Endothelial cell of umbilical vein (primary cell): Measurements from ENCODE around the gene INHBC. TPM values are rescaled to one million over a fixed set of nuclear protein-coding genes. Genes with fewer than 3 reads are reported as not detected.

Experiments used
- BruUV-seq: library from RNA; stranded (reverse); fragments of 400-500 nt; replicated peaks from 2 replicates; lab custom pipeline; 2021; lab: Mats Ljungman, UMichigan
- CTCF ChIA-PET: fragments of 300-600, 350-600 bp; sonication (Branson Sonifier 250); formaldehyde crosslinking; loops from one replicate; lab custom pipeline; 2021; ENCODE audit warnings: antibody characterized with exemption, inconsistent platforms; lab: Charles Lee
- POLR2A ChIA-PET: fragments of 300-600, 350-600 bp; sonication (Branson Sonifier 250); formaldehyde crosslinking; loops from one replicate; lab custom pipeline; 2021; ENCODE audit warnings: antibody characterized with exemption, inconsistent platforms; lab: Charles Lee
- DNase-seq: peaks from one replicate; pipeline ENCODE4 v3.0.0-alpha.2; 2011; ENCODE audit warnings: low read depth, low spot score
- FAIRE-seq: peaks from 2 replicates; lab custom pipeline; 2011; peaks lifted over from hg19 to GRCh38; lab: Jason Lieb, UNC
- H2AFZ ChIP-seq: 2 replicates; pipeline ENCODE4 v1.6.0; 2012; ENCODE audit warnings: low read depth, low read length, control low read depth, inconsistent platforms
- H3K27ac ChIP-seq: 2 replicates; pipeline ENCODE4 v1.5.1; 2011; ENCODE audit warnings: low read depth, mild to moderate bottlenecking, control low read depth, low read length, moderate library complexity; ENCODE audit not compliant: insufficient read depth
- H3K27me3 ChIP-seq, 2 experiments: 2 replicates each; pipeline versions ENCODE4 v1.6.0 to v1.6.1; 2011; ENCODE audit warnings: low read length in 2 of 2, mixed read lengths in 1 of 2; ENCODE audit not compliant: control insufficient read depth in 2 of 2, insufficient read depth in 2 of 2
- H3K36me3 ChIP-seq, 2 experiments: 2 replicates in 1 of 2; 3 replicates in 1 of 2; pipeline ENCODE4 v1.5.1; 2011; ENCODE audit warnings: low read length in 2 of 2, mild to moderate bottlenecking in 1 of 2, moderate library complexity in 1 of 2; ENCODE audit not compliant: control insufficient read depth in 2 of 2, insufficient read depth in 2 of 2; ENCODE audit errors: extremely low read depth in 1 of 2
- H3K4me1 ChIP-seq: 3 replicates; pipeline ENCODE4 v1.5.1; 2011; ENCODE audit warnings: mild to moderate bottlenecking, low read length; ENCODE audit not compliant: control insufficient read depth, insufficient read depth; ENCODE audit errors: extremely low read depth
- H3K4me2 ChIP-seq: 2 replicates; pipeline ENCODE4 v1.6.1; 2011; ENCODE audit warnings: low read length, control low read depth, mixed read lengths; ENCODE audit not compliant: insufficient read depth
- H3K4me3 ChIP-seq, 3 experiments: fragments of 200-600 bp in 1 of 3; sonication (generic), shearing (Covaris generic) in 1 of 3; replicated peaks in 1 of 3; 2 replicates each; pipeline ENCODE4 v1.5.1; 2011 to 2016; ENCODE audit warnings: control low read depth in 3 of 3, low read length in 3 of 3, mild to moderate bottlenecking in 2 of 3, inconsistent platforms in 1 of 3, low read depth in 1 of 3, moderate library complexity in 1 of 3; ENCODE audit not compliant: insufficient read depth in 1 of 3
- H3K79me2 ChIP-seq: 2 replicates; pipeline ENCODE4 v1.6.0; 2012; ENCODE audit warnings: low read length, inconsistent platforms; ENCODE audit not compliant: control insufficient read depth, insufficient read depth
- H3K9ac ChIP-seq: replicated peaks from 2 replicates; pipeline ENCODE3; 2011; ENCODE audit warnings: low read length, control low read depth; ENCODE audit not compliant: insufficient read depth; ENCODE audit errors: extremely low read depth
- H3K9me1 ChIP-seq: replicated peaks from 3 replicates; pipeline ENCODE4 v1.6.0; 2011; ENCODE audit warnings: mild to moderate bottlenecking, low read length; ENCODE audit not compliant: control insufficient read depth, insufficient read depth; ENCODE audit errors: extremely low read depth
- H3K9me3 ChIP-seq: replicated peaks from 2 replicates; pipeline ENCODE4 v1.5.1; 2012; ENCODE audit warnings: low read length, inconsistent platforms; ENCODE audit not compliant: control insufficient read depth, insufficient read depth
- H4K20me1 ChIP-seq: replicated peaks from 2 replicates; pipeline ENCODE3; 2011; ENCODE audit warnings: mild to moderate bottlenecking, low read length; ENCODE audit not compliant: control insufficient read depth, insufficient read depth; ENCODE audit errors: extremely low read depth
- CTCF ChIP-seq, 2 donors: IDR thresholded peaks; 1 replicate in 1 of 2; 2 replicates in 1 of 2; pipeline ENCODE4 v1.5.1; 2011; ENCODE audit warnings: low read length in 2 of 2, mild to moderate bottlenecking in 2 of 2, moderate library complexity in 2 of 2, control low read depth in 1 of 2, inconsistent platforms in 1 of 2, low read depth in 1 of 2; ENCODE audit not compliant: insufficient read depth in 1 of 2; ENCODE audit errors: extremely low read depth in 1 of 2
- EZH2 ChIP-seq: IDR thresholded peaks from 2 replicates; pipeline ENCODE4 v1.6.1; 2012; ENCODE audit warnings: borderline replicate concordance, low read depth, mild to moderate bottlenecking, moderate library complexity, low read length, inconsistent platforms; ENCODE audit not compliant: severe bottlenecking
- JUN ChIP-seq: IDR thresholded peaks from 2 replicates; pipeline ENCODE4 v1.6.1; 2011; ENCODE audit warnings: borderline replicate concordance, low read depth; ENCODE audit not compliant: insufficient read length, insufficient read depth
- dilution Hi-C: fragments of 300-500 bp; cut with MboI; formaldehyde crosslinking; loops from one replicate; pipeline ENCODE4 v1.15.0; 2019; ENCODE audit warnings: low sequenced_read_pairs; ENCODE audit not compliant: extremely low pct_ligation_motif_present
- intact Hi-C: fragments of 100-400 bp; cut with micrococcal nuclease; formaldehyde crosslinking; loops from one replicate; pipeline ENCODE4 v1.10.0; 2022
- polyA plus RNA-seq, 4 experiments: library from polyadenylated mRNA; depleted of rRNA in 3 of 4; stranded (reverse) in 3 of 4; unstranded in 1 of 4; fragments of >200 nt; gene quantifications; 2 replicates each; pipeline versions ENCODE4 v1.2.1 to v1.2.3, GENCODE V29; 2011 to 2012; ENCODE audit warnings: missing spikeins in 1 of 4
- total RNA-seq: library from RNA; stranded (reverse); gene quantifications from 2 replicates; pipeline ENCODE4 v1.2.3, GENCODE V29; 2021
- TF ChIP-seq, protein P1 (sequence below): IDR thresholded peaks from 2 replicates; pipeline ENCODE4 v1.6.1; 2011; ENCODE audit not compliant: insufficient read depth, insufficient read length

INHBC gene
- total and polyA plus RNA-seq, 2 donors (not counting 3 experiments of a cell fraction or from before 2014, with no cell fraction given), result not detected

GRCh38 chr12:57452937-57453509 lies 18.4 kb downstream of the INHBC start:
- DNase-seq, result peak; percentile 75
- ChIA-PET POLR2A (interaction anchor here (1.3 kb wide), 1 partner anchor 145 kb away, joined by 6 read pairs; no protein-coding TSS in a partner anchor), CTCF (interaction anchor here (0.6 to 7.9 kb wide), 39 partner anchors 10 to 240 kb away, joined by 3 to 394 read pairs (median 7); partner anchors contain the start of genes INHBC, SHMT2 and STAC3)
- dilution Hi-C loops, result no loop called here
- no peak overlapping the region for H3K4me2 ChIP-seq
- H3K27ac ChIP-seq, result no peak overlapping the region
- TF ChIP-seq EZH2 (no peak), JUN (no peak), CTCF (IDR thresholded peaks at IDR 0.05; ENCODE audit: extremely low read depth in 1 of 2, insufficient read depth in 1 of 2, low read depth in 1 of 2, low read length in 2 of 2) (peak; percentile 85 to 93)
- TF ChIP-seq, protein P1, sequence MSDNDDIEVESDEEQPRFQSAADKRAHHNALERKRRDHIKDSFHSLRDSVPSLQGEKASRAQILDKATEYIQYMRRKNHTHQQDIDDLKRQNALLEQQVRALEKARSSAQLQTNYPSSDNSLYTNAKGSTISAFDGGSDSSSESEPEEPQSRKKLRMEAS, result peak; percentile 19
- no peak overlapping the region for H3K4me3 ChIP-seq
- no peaks in the 10 kb centered on the region for H3K9me3 ChIP-seq
- H3K4me1 ChIP-seq, result peaks cover 3% of the 10 kb centered on the region
- H3K36me3 ChIP-seq, result no peaks in the 10 kb centered on the region
- H3K27me3 ChIP-seq, result no peaks in the 10 kb centered on the region
- no peaks in the 10 kb centered on the region for H3K79me2 ChIP-seq
- H2AFZ ChIP-seq, result no peak overlapping the region
- no peaks in the 10 kb centered on the region for H4K20me1 ChIP-seq
- no TSS peak for BruUV-seq
- no peak overlapping the region for H3K9ac ChIP-seq
- intact Hi-C loops, result loop anchor here (1.0 to 2.0 kb wide), 4 partner anchors 22 to 240 kb away; partner anchors contain the start of gene R3HDM2
- peak; percentile 83 for FAIRE-seq
- H3K9me1 ChIP-seq, result no peaks in the 10 kb centered on the region

- dilution Hi-C loops, result no loop called here
Measured at GRCh38 chr12:57454213-57454565, 19.6 kb downstream of the INHBC start.

More at GRCh38 chr12:57454213-57454565, 19.6 kb downstream of the INHBC start:
- no peaks in the 10 kb centered on the region for H3K27me3 ChIP-seq
- no peak overlapping the region for H3K27ac ChIP-seq
- no peak overlapping the region for H3K9ac ChIP-seq
- H3K79me2 ChIP-seq, result no peaks in the 10 kb centered on the region
- no peaks in the 10 kb centered on the region for H3K36me3 ChIP-seq
- H3K4me1 ChIP-seq, result peaks cover 8% of the 10 kb centered on the region
- H2AFZ ChIP-seq, result no peak overlapping the region
- BruUV-seq, result no TSS peak
- H4K20me1 ChIP-seq, result no peaks in the 10 kb centered on the region
- TF ChIP-seq, protein P1, result no peak
- no peak for TF ChIP-seq EZH2
- intact Hi-C loops, result no loop called here
- no peaks in the 10 kb centered on the region for H3K9me3 ChIP-seq
- ChIA-PET CTCF (interaction anchor here (1.2 to 7.9 kb wide), 4 partner anchors 28 to 193 kb away, joined by 3 to 394 read pairs (median 44); no protein-coding TSS in a partner anchor), POLR2A (no interaction called here)
- H3K9me1 ChIP-seq, result no peaks in the 10 kb centered on the region
- no peak overlapping the region for H3K4me2 ChIP-seq
- no peak overlapping the region for H3K4me3 ChIP-seq
- no peak for FAIRE-seq
- DNase-seq, result no peak
